ENCODE measurements around the gene TEAD1.

DNA sequence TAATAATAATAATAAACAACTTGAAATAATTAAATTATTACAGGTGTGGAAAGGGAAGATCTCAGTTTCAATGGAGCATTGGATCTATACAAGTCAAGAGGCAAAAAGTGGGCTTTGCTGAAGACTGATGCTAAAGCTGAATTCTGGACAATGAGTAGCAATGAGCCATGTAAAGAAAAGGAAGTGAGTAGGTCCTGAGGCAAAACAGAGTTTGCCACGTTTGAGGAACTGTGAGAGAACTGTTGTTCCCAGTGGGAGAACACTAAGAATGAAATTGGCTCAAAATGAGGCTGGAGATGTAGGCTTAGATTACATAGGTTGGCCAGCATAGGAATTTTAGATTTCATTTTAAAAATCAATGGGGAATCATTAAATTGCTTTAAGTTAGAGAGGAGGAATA, 33.9 kb upstream of the TEAD1 start:
- no peak for TF ChIP-seq POLR2AphosphoS5 (IDR thresholded peaks at IDR 0.05; ENCODE audit: control insufficient read depth, insufficient read depth, low read depth, low read length)
- no peak for TF ChIP-seq EZH2 (IDR thresholded peaks at IDR 0.05; ENCODE audit: borderline replicate concordance, low read depth, low read length)
- TF ChIP-seq MXI1 (IDR thresholded peaks at IDR 0.05; ENCODE audit: low read depth, low read length), result no peak
- TF ChIP-seq ZNF146 (CRISPR knock-in tag; IDR thresholded peaks at IDR 0.05; ENCODE audit: unreplicated experiment), result no peak
- TF ChIP-seq CHD1 (IDR thresholded peaks at IDR 0.05; ENCODE audit: low read length), result no peak
- TF ChIP-seq, protein P1, sequence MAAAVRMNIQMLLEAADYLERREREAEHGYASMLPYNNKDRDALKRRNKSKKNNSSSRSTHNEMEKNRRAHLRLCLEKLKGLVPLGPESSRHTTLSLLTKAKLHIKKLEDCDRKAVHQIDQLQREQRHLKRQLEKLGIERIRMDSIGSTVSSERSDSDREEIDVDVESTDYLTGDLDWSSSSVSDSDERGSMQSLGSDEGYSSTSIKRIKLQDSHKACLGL (CRISPR knock-in tag; IDR thresholded peaks at IDR 0.05; ENCODE audit: borderline replicate concordance, poor library complexity, severe bottlenecking), result no peak
- TF ChIP-seq TAF1 (IDR thresholded peaks at IDR 0.05; ENCODE audit: control insufficient read depth, extremely low read depth, insufficient read depth, low read length, severe bottlenecking), result no peak
- TF ChIP-seq RNF2 (IDR thresholded peaks at IDR 0.05), result no peak
- no peak for TF ChIP-seq CEBPB (tag; IDR thresholded peaks at IDR 0.05)
- no peak for TF ChIP-seq ZNF584 (CRISPR knock-in tag; IDR thresholded peaks at IDR 0.05; ENCODE audit: low read depth)
- TF ChIP-seq HMG20A (CRISPR knock-in tag; conservative IDR thresholded peaks at IDR 0.05), result no peak
- TF ChIP-seq, protein P2, sequence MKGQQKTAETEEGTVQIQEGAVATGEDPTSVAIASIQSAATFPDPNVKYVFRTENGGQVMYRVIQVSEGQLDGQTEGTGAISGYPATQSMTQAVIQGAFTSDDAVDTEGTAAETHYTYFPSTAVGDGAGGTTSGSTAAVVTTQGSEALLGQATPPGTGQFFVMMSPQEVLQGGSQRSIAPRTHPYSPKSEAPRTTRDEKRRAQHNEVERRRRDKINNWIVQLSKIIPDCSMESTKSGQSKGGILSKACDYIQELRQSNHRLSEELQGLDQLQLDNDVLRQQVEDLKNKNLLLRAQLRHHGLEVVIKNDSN (CRISPR knock-in tag; IDR thresholded peaks at IDR 0.05), result no peak
- TF ChIP-seq, protein P3, sequence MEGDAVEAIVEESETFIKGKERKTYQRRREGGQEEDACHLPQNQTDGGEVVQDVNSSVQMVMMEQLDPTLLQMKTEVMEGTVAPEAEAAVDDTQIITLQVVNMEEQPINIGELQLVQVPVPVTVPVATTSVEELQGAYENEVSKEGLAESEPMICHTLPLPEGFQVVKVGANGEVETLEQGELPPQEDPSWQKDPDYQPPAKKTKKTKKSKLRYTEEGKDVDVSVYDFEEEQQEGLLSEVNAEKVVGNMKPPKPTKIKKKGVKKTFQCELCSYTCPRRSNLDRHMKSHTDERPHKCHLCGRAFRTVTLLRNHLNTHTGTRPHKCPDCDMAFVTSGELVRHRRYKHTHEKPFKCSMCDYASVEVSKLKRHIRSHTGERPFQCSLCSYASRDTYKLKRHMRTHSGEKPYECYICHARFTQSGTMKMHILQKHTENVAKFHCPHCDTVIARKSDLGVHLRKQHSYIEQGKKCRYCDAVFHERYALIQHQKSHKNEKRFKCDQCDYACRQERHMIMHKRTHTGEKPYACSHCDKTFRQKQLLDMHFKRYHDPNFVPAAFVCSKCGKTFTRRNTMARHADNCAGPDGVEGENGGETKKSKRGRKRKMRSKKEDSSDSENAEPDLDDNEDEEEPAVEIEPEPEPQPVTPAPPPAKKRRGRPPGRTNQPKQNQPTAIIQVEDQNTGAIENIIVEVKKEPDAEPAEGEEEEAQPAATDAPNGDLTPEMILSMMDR (IDR thresholded peaks at IDR 0.05 in 2 of 3, conservative IDR thresholded peaks at IDR 0.05 in 1 of 3; ENCODE audit: insufficient read depth in 2 of 3, low read depth in 1 of 3, low read length in 3 of 3), result no peak
